ENCODE measurements around the gene ITGA5. TPM values are rescaled to one million over a fixed set of nuclear protein-coding genes. Genes with fewer than 3 reads are reported as not detected.
A peak's percentile ranks its signal among the peaks of the same experiment; 100 is the strongest.

ITGA5 gene
- total and polyA plus RNA-seq, 9 of the 15 experiments (the other 6 are each of a cell fraction or from before 2014, with no cell fraction given) = 9.1 to 82.1 (median 47.4) TPM

DNA sequence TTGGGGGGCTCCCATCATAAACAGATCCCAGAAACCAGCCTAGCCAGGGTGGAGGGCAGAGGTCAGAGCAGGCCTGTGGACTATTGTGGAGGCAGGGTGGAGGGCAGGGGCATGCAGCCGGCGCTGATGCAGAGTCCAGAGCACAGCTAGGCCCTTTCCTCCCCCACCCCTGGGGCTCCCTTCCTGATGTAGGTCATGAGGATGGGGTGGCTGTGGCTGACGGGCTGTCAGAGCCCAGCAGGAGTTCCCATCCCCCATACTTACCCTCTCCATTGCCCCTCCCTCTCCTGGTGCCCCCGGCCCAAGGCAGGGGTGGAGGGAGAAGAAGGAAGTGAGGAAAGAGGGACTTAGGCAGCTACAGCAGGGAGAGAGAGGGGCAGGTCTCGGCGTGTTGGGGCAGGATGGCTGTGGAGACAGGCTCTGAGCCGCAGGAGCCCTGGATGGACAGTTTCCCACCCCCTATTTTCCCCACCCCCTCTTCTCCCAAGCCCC lies 28.8 kb downstream of the ITGA5 start (continued):
- no peak for TF ChIP-seq BRF1 (IDR thresholded peaks at IDR 0.05; ENCODE audit: borderline replicate concordance, extremely low read depth, insufficient read length)
- no peak for TF ChIP-seq ZNF3 (CRISPR knock-in tag; IDR thresholded peaks at IDR 0.05)
- TF ChIP-seq, protein P1, sequence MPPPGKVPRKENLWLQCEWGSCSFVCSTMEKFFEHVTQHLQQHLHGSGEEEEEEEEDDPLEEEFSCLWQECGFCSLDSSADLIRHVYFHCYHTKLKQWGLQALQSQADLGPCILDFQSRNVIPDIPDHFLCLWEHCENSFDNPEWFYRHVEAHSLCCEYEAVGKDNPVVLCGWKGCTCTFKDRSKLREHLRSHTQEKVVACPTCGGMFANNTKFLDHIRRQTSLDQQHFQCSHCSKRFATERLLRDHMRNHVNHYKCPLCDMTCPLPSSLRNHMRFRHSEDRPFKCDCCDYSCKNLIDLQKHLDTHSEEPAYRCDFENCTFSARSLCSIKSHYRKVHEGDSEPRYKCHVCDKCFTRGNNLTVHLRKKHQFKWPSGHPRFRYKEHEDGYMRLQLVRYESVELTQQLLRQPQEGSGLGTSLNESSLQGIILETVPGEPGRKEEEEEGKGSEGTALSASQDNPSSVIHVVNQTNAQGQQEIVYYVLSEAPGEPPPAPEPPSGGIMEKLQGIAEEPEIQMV (tag; conservative IDR thresholded peaks at IDR 0.05; ENCODE audit: low read depth) = no peak
- TF ChIP-seq MTA3 (IDR thresholded peaks at IDR 0.05; ENCODE audit: borderline replicate concordance) = peak; percentile 38; the same call in 1 of the 2 replicates
- TF ChIP-seq MTF1 (CRISPR knock-in tag; IDR thresholded peaks at IDR 0.05; ENCODE audit: borderline replicate concordance) = no peak
- no peak for TF ChIP-seq XRCC3 (IDR thresholded peaks at IDR 0.05)
- no peak for TF ChIP-seq CHD2 (IDR thresholded peaks at IDR 0.05; ENCODE audit: low read depth, low read length)
- no peak for TF ChIP-seq FOS (IDR thresholded peaks at IDR 0.05; ENCODE audit: extremely low read depth, insufficient read length)
- TF ChIP-seq, protein P2, sequence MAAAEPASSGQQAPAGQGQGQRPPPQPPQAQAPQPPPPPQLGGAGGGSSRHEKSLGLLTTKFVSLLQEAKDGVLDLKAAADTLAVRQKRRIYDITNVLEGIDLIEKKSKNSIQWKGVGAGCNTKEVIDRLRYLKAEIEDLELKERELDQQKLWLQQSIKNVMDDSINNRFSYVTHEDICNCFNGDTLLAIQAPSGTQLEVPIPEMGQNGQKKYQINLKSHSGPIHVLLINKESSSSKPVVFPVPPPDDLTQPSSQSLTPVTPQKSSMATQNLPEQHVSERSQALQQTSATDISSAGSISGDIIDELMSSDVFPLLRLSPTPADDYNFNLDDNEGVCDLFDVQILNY (CRISPR knock-in tag; IDR thresholded peaks at IDR 0.05) = no peak
- TF ChIP-seq SP1 (CRISPR knock-in tag; IDR thresholded peaks at IDR 0.05) = 0 out of 2 replicates have a peak, but pooled peaks have one; percentile 22
- TF ChIP-seq, protein P3, sequence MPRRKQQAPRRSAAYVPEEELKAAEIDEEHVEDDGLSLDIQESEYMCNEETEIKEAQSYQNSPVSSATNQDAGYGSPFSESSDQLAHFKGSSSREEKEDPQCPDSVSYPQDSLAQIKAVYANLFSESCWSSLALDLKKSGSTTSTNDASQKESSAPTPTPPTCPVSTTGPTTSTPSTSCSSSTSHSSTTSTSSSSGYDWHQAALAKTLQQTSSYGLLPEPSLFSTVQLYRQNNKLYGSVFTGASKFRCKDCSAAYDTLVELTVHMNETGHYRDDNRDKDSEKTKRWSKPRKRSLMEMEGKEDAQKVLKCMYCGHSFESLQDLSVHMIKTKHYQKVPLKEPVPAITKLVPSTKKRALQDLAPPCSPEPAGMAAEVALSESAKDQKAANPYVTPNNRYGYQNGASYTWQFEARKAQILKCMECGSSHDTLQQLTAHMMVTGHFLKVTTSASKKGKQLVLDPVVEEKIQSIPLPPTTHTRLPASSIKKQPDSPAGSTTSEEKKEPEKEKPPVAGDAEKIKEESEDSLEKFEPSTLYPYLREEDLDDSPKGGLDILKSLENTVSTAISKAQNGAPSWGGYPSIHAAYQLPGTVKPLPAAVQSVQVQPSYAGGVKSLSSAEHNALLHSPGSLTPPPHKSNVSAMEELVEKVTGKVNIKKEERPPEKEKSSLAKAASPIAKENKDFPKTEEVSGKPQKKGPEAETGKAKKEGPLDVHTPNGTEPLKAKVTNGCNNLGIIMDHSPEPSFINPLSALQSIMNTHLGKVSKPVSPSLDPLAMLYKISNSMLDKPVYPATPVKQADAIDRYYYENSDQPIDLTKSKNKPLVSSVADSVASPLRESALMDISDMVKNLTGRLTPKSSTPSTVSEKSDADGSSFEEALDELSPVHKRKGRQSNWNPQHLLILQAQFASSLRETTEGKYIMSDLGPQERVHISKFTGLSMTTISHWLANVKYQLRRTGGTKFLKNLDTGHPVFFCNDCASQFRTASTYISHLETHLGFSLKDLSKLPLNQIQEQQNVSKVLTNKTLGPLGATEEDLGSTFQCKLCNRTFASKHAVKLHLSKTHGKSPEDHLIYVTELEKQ (CRISPR knock-in tag; IDR thresholded peaks at IDR 0.05) = no peak
- TF ChIP-seq MEF2D (tag; conservative IDR thresholded peaks at IDR 0.05; ENCODE audit: low read depth) = no peak
- no peak for TF ChIP-seq HDAC2 (IDR thresholded peaks at IDR 0.05)
- TF ChIP-seq L3MBTL2 (IDR thresholded peaks at IDR 0.05) = no peak
- TF ChIP-seq, protein P4, sequence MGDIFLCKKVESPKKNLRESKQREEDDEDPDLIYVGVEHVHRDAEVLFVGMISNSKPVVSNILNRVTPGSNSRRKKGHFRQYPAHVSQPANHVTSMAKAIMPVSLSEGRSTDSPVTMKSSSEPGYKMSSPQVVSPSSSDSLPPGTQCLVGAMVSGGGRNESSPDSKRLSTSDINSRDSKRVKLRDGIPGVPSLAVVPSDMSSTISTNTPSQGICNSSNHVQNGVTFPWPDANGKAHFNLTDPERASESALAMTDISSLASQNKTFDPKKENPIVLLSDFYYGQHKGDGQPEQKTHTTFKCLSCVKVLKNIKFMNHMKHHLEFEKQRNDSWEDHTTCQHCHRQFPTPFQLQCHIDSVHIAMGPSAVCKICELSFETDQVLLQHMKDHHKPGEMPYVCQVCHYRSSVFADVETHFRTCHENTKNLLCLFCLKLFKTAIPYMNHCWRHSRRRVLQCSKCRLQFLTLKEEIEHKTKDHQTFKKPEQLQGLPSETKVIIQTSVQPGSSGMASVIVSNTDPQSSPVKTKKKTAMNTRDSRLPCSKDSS (IDR thresholded peaks at IDR 0.05; ENCODE audit: low read depth, partially characterized antibody) = no peak
- no peak for TF ChIP-seq RBM14 (IDR thresholded peaks at IDR 0.05; ENCODE audit: borderline replicate concordance, insufficient read depth, low read depth, low read length)
- no peak for TF ChIP-seq ZNF785 (CRISPR knock-in tag; IDR thresholded peaks at IDR 0.05)
- TF ChIP-seq ZNF124 (CRISPR knock-in tag; IDR thresholded peaks at IDR 0.05) = no peak
- TF ChIP-seq RHOXF2B (CRISPR knock-in tag; conservative IDR thresholded peaks at IDR 0.05) = no peak
- no peak for TF ChIP-seq NEUROD1 (IDR thresholded peaks at IDR 0.05; ENCODE audit: borderline replicate concordance, low read depth, low read length, partially characterized antibody)
- no peak for TF ChIP-seq RFX5 (IDR thresholded peaks at IDR 0.05; ENCODE audit: low read depth, low read length)
- TF ChIP-seq NFRKB (IDR thresholded peaks at IDR 0.05; ENCODE audit: low read depth) = no peak
